ENCODE results near the gene NKX1-1. TPM values are rescaled to one million over a fixed set of nuclear protein-coding genes. Genes with fewer than 3 reads are reported as not detected.
A peak's percentile ranks its signal among the peaks of the same experiment; 100 is the strongest.
"Not testable (repeated sequence)": the region's sequence is repeated elsewhere in the genome, so short reads cannot be mapped to it uniquely, and the experiment has no call there.

Gene NKX1-1
- total and polyA plus RNA-seq, 11 donors = not detected

GRCh38 chr4:1393866-1394265 lies 12.4 kb downstream of the NKX1-1 start:
- DNase-seq (peak in 3 of 5 donors; percentile 12 to 14 (median 14)), ATAC-seq (no peak)
- Histone ChIP-seq H3K4me1 (no peaks in the 10 kb centered on the region), H3K27ac (no peak overlapping the region), H3K27me3 (no peaks in the 10 kb centered on the region), H3K36me3 (peaks cover 0 to 43% (median 13%) of the 10 kb centered on the region in 9 donors), H3K4me3 (no peak overlapping the region), H3K9me3 (peaks cover 0 to 39% (median 15%) of the 10 kb centered on the region in 12 donors)
- TF ChIP-seq POLR2A (IDR thresholded peaks at IDR 0.05) = no peak
- TF ChIP-seq, protein P1, sequence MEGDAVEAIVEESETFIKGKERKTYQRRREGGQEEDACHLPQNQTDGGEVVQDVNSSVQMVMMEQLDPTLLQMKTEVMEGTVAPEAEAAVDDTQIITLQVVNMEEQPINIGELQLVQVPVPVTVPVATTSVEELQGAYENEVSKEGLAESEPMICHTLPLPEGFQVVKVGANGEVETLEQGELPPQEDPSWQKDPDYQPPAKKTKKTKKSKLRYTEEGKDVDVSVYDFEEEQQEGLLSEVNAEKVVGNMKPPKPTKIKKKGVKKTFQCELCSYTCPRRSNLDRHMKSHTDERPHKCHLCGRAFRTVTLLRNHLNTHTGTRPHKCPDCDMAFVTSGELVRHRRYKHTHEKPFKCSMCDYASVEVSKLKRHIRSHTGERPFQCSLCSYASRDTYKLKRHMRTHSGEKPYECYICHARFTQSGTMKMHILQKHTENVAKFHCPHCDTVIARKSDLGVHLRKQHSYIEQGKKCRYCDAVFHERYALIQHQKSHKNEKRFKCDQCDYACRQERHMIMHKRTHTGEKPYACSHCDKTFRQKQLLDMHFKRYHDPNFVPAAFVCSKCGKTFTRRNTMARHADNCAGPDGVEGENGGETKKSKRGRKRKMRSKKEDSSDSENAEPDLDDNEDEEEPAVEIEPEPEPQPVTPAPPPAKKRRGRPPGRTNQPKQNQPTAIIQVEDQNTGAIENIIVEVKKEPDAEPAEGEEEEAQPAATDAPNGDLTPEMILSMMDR (IDR thresholded peaks at IDR 0.05) = no peak
- intact Hi-C loops (cut with DNase I) = no loop called here
- whole genome bisulfite sequencing, 4 donors = 86 to 98% (median 96%) methylated on average over 10 of the region's 10 CpGs

- H3K36me3 ChIP-seq = peaks cover 0 to 44% (median 13%) of the 10 kb centered on the region in 9 donors
- ATAC-seq; DNase-seq; H3K4me1 ChIP-seq; H3K4me3 ChIP-seq; intact Hi-C loops (cut with DNase I); H3K27ac ChIP-seq; H3K27me3 ChIP-seq: not testable (repeated sequence)
- H3K9me3 ChIP-seq = peaks cover 0 to 44% (median 20%) of the 10 kb centered on the region in 12 donors
- 96 to 99% (median 98%) methylated on average over 5 of the region's 5 CpGs for WGBS, 4 donors
Measured at GRCh38 chr4:1393363-1393762, 12.9 kb downstream of the NKX1-1 start.

DNA sequence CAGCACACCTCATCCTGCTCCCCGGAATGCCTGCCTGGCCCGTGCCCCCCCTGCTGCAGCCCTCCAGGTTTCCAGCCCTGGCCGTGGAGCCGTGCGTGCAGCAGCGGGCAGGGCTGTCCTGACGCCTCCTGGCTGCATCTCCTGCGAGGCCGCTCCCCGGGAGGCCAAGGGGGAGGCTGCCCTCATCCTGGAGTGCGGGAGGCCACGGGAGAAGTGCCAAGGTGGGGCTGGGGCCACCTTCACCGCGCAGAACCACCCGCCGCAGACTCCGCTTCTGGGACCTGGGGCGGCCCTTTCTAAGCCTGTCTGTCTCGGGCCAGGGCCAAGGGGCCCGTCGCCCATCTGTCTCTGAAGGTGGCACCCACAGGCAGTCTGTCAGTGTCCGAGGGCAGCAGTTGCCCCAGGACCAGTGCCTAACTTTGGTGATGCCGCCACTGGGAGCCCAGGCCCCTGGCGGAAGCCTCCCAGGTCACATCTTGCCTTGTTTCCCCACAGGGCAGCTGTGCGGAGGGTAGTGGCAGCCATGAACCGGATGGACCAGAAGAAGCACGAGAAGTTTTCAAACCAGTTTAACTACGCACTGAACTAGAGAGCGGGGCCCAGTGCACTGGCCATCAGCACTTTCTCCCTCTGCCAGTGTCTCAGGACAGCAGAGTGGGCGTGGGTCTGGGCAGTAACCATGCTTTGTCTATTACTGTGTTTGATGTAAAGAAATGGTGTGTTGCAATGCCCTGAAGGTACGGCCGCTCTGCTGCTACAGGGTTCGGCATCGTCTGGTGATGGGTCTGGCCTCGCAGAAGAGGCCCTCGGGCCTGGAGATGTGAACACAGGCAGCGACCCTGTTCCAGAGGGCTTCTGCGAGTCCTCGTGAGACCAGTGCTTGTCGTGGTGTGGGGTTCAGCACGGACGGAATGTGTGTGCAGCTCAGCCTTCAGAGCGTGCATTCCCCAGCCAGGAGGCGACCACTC lies 20.6 kb downstream of the NKX1-1 start:
- H3K36me3 ChIP-seq = peaks cover 0 to 52% (median 24%) of the 10 kb centered on the region in 9 donors
- DNase-seq (peak in 3 of 5 donors; percentile 20 to 58 (median 20)), ATAC-seq (no peak)
- no peak overlapping the region for H3K27ac ChIP-seq
- intact Hi-C loops (cut with DNase I) = no loop called here
- WGBS, 4 donors = 96 to 98% (median 96%) methylated on average over 21 to 44 of the region's 44 CpGs
- no peaks in the 10 kb centered on the region for H3K4me1 ChIP-seq
- TF ChIP-seq, protein P1 (IDR thresholded peaks at IDR 0.05) = no peak
- no peak for TF ChIP-seq POLR2A (IDR thresholded peaks at IDR 0.05)
- peaks cover 0 to 20% (median 10%) of the 10 kb centered on the region in 12 donors for H3K9me3 ChIP-seq
- no peak overlapping the region for H3K4me3 ChIP-seq
- H3K27me3 ChIP-seq = no peaks in the 10 kb centered on the region

DNA sequence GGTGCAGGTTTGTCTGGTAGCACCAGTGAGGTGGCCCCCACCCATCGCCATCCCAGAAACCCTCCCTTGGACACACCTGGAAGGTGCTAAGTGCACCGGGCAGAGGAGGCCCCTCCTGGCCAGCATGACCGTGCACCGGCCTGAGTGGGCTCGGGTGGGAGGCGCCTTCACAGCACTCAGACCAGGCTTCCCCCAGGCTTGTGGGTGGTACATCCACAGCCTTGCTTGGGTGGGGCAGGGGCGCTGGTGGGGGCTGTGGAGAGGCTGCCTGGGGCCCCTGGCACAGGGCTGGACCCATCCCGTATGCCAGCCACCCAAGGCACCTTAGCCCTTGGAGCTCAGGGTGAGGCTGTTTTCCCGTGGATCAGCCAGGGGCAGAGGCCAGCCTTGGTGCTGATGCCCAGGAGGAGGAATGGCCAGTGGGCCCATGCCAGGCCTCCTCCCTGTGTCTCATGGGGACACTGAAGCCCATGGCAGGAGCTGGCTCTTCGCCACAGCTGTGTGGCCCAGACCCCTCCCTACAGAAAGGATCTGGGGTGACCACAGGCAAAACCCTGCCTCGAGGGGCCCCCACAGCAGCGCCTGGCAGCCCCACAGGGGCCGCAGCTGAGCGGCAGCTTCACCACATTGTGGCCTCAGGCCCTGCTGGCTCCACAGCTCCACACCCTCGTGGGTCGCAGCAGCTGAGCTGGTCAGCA lies 21.4 kb downstream of the NKX1-1 start:
- intact Hi-C loops (cut with DNase I) = no loop called here
- no peak overlapping the region for H3K4me3 ChIP-seq
- 93 to 96% (median 96%) methylated on average over 9 to 16 of the region's 16 CpGs for WGBS, 4 donors
- peaks cover 0 to 52% (median 24%) of the 10 kb centered on the region in 9 donors for H3K36me3 ChIP-seq
- no peak overlapping the region for H3K27ac ChIP-seq
- no peaks in the 10 kb centered on the region for H3K4me1 ChIP-seq
- DNase-seq (peak in 3 of 5 donors; percentile 22 to 50 (median 23)), ATAC-seq (no peak)
- no peak for TF ChIP-seq POLR2A (IDR thresholded peaks at IDR 0.05)
- TF ChIP-seq, protein P1 (IDR thresholded peaks at IDR 0.05) = no peak
- no peaks in the 10 kb centered on the region for H3K27me3 ChIP-seq
- H3K9me3 ChIP-seq = peaks cover 0 to 20% (median 10%) of the 10 kb centered on the region in 12 donors
